Sigmoid colon (tissue), 7 donors: ENCODE results near the gene SYNCRIP. TPM values are rescaled to one million over a fixed set of nuclear protein-coding genes. Genes with fewer than 3 reads are reported as not detected.

Experiments used
- DNase-seq: peaks from one replicate; pipeline ENCODE4 v3.0.0-alpha.2; 2019
- H3K27ac ChIP-seq, 4 donors: fragments of 200-600 bp; sonication (generic); one replicate each; pipeline ENCODE4 v1.5.1; 2016 to 2019; ENCODE audit warnings: mild to moderate bottlenecking in 1 of 4
- H3K27me3 ChIP-seq, 3 donors: fragments of 200-600 bp; sonication (generic); one replicate each; pipeline ENCODE4 v1.5.1; 2019; ENCODE audit warnings: mild to moderate bottlenecking in 1 of 3
- H3K36me3 ChIP-seq, 4 donors: fragments of 200-600 bp; sonication (generic); one replicate each; pipeline ENCODE4 v1.5.1; 2016 to 2019
- H3K4me1 ChIP-seq, 4 donors: fragments of 200-600 bp; sonication (generic); one replicate each; pipeline ENCODE4 v1.5.1; 2017 to 2019
- H3K4me3 ChIP-seq, 4 donors: fragments of 200-600 bp; sonication (generic); one replicate each; pipeline ENCODE4 v1.5.1; 2017 to 2019; ENCODE audit warnings: mild to moderate bottlenecking in 2 of 4, moderate library complexity in 1 of 4
- H3K9me3 ChIP-seq, 4 donors: fragments of 200-600 bp in 3 of 4; sonication (generic) in 3 of 4; one replicate each; pipeline versions ENCODE4 v1.5.1 to v1.6.1; 2013 to 2019
- CTCF ChIP-seq, 4 experiments: fragments of 450-650 bp in 3 of 4; fragments of 200-600 bp in 1 of 4; IDR thresholded peaks; one replicate each; pipeline ENCODE4 v1.5.1; 2016 to 2019; ENCODE audit warnings: antibody characterized with exemption in 4 of 4, mild to moderate bottlenecking in 3 of 4, moderate library complexity in 2 of 4
- EP300 ChIP-seq, 4 donors: sonication (generic); formaldehyde crosslinking; IDR thresholded peaks; one replicate each; pipeline ENCODE4 v1.6.1; 2017; ENCODE audit warnings: antibody characterized with exemption in 4 of 4
- POLR2A ChIP-seq, 2 donors: fragments of 450-650 bp; IDR thresholded peaks; one replicate each; pipeline ENCODE4 v1.6.1; 2016; ENCODE audit warnings: antibody characterized with exemption in 2 of 2, mild to moderate bottlenecking in 2 of 2, moderate library complexity in 2 of 2
- POLR2AphosphoS5 ChIP-seq, 4 donors: sonication (generic); formaldehyde crosslinking; IDR thresholded peaks; one replicate each; pipeline ENCODE4 v1.6.1; 2017; ENCODE audit warnings: antibody characterized with exemption in 4 of 4
- WGBS, 2 donors: extraction: QIAGEN DNeasy Blood & Tissue Kit; methylation state at CpG; one replicate each; pipeline ENCODE4 v1.1.7; 2013; 5-methylcytosine and 5-hydroxymethylcytosine counted together
- intact Hi-C: fragments of 100-400 bp; cut with DNase I; formaldehyde crosslinking; loops from one replicate; pipeline ENCODE4 v1.15.1; 2023
- polyA plus RNA-seq, 3 donors: library from polyadenylated mRNA; stranded (reverse); fragments of 200-250 nt; gene quantifications; one replicate each; pipeline ENCODE4 v1.2.3, GENCODE V29; 2013
- total RNA-seq, 4 donors: library from RNA; depleted of rRNA; stranded (reverse); fragments of >200 nt; gene quantifications; one replicate each; pipeline ENCODE4 v1.1.0, GENCODE V29; 2016
- donor health status: healthy with polysubstance abuse.
- donor health status: Bipolar disorder and iron deficiency.
- donor health status: healthy.

Gene SYNCRIP
- total and polyA plus RNA-seq, 7 donors: 23.1 to 84.3 (median 71.6) TPM

- intact Hi-C loops: no loop called here
- peak overlapping the region; percentile 80 to 99 (median 87) for H3K4me3 ChIP-seq
- H3K9me3 ChIP-seq: no peaks in the 10 kb centered on the region
- H3K27me3 ChIP-seq: no peaks in the 10 kb centered on the region
- no peak for TF ChIP-seq CTCF (IDR thresholded peaks at IDR 0.05)
- no peak for TF ChIP-seq EP300 (IDR thresholded peaks at IDR 0.05)
- TF ChIP-seq POLR2A (IDR thresholded peaks at IDR 0.05): no peak
- TF ChIP-seq POLR2AphosphoS5 (IDR thresholded peaks at IDR 0.05): no peak
- no peak for DNase-seq
- H3K36me3 ChIP-seq: peaks cover 0 to 13% (median 3%) of the 10 kb centered on the region in 4 donors
- WGBS, 2 donors: 0 to 1% methylated on average over 5 of the region's 5 CpGs
- peaks cover 0 to 38% (median 27%) of the 10 kb centered on the region in 4 donors for H3K4me1 ChIP-seq
- H3K27ac ChIP-seq: peak overlapping the region; percentile 96 to 99 (median 98)
These were observed 1.6 kb upstream of the SYNCRIP start for GRCh38 chr6:85644279-85644762.

- Histone ChIP-seq H3K4me3 (peak overlapping the region; percentile 80 to 99 (median 87)), H3K36me3 (peaks cover 0 to 19% (median 5%) of the 10 kb centered on the region in 4 donors), H3K27me3 (no peaks in the 10 kb centered on the region), H3K27ac (peak overlapping the region; percentile 96 to 99 (median 98)), H3K9me3 (no peaks in the 10 kb centered on the region), H3K4me1 (peaks cover 0 to 44% (median 33%) of the 10 kb centered on the region in 4 donors)
- peak; percentile 97 for DNase-seq
- 1% methylated on average over 75 of the region's 75 CpGs for WGBS, 2 donors
- intact Hi-C loops: loop anchor here (1.0 kb wide), 1 partner anchor 50 kb away; the partner anchor contains the start of gene SNX14
- TF ChIP-seq EP300 (IDR thresholded peaks at IDR 0.05) (peak in 1 of 4 donors; percentile 27), CTCF (IDR thresholded peaks at IDR 0.05) (no peak), POLR2A (IDR thresholded peaks at IDR 0.05) (peak; percentile 74 to 78), POLR2AphosphoS5 (IDR thresholded peaks at IDR 0.05) (peak; percentile 78 to 87 (median 85))
These were observed 1.0 kb upstream of the SYNCRIP start for GRCh38 chr6:85643537-85644278.

GRCh38 chr6:85641897-85642773, 551 bp downstream of the SYNCRIP start:
- 0% methylated on average over 85 of the region's 85 CpGs for WGBS, 2 donors
- Histone ChIP-seq H3K27ac (peak overlapping the region; percentile 96 to 99 (median 98)), H3K9me3 (no peaks in the 10 kb centered on the region), H3K36me3 (peaks cover 2 to 35% (median 9%) of the 10 kb centered on the region in 4 donors), H3K4me3 (peak overlapping the region; percentile 80 to 99 (median 87)), H3K27me3 (no peaks in the 10 kb centered on the region), H3K4me1 (peaks cover 0 to 59% (median 47%) of the 10 kb centered on the region in 4 donors)
- TF ChIP-seq CTCF (IDR thresholded peaks at IDR 0.05) (peak in 1 of 4 experiments; percentile 28), POLR2AphosphoS5 (IDR thresholded peaks at IDR 0.05) (peak in 1 of 4 donors; percentile 17), POLR2A (IDR thresholded peaks at IDR 0.05) (no peak)
- peak; percentile 79 for DNase-seq
- intact Hi-C loops: loop anchor here (1.0 kb wide), 1 partner anchor 36 kb away; no protein-coding TSS in a partner anchor

- 0 to 1% methylated on average over 14 of the region's 14 CpGs for WGBS, 2 donors
- no peak for TF ChIP-seq POLR2A (IDR thresholded peaks at IDR 0.05)
- TF ChIP-seq POLR2AphosphoS5 (IDR thresholded peaks at IDR 0.05): no peak
- TF ChIP-seq CTCF (IDR thresholded peaks at IDR 0.05): no peak
- no peak for TF ChIP-seq EP300 (IDR thresholded peaks at IDR 0.05)
- H3K9me3 ChIP-seq: no peaks in the 10 kb centered on the region
- H3K4me3 ChIP-seq: peak overlapping the region; percentile 80 to 99 (median 87)
- H3K4me1 ChIP-seq: peaks cover 0 to 62% (median 50%) of the 10 kb centered on the region in 4 donors
- no peaks in the 10 kb centered on the region for H3K27me3 ChIP-seq
- peak overlapping the region; percentile 96 to 99 (median 98) for H3K27ac ChIP-seq
- peaks cover 8 to 41% (median 15%) of the 10 kb centered on the region in 4 donors for H3K36me3 ChIP-seq
- intact Hi-C loops: no loop called here
- DNase-seq: no peak
These were observed 1.2 kb downstream of the SYNCRIP start for GRCh38 chr6:85641522-85641896.
